H1 (cell line): ENCODE results near the gene ROBO2. TPM values are rescaled to one million over a fixed set of nuclear protein-coding genes. Genes with fewer than 3 reads are reported as not detected.

Experiments
- CTCF ChIA-PET: fragments of 300-600 bp; sonication (Branson Sonifier 250); formaldehyde crosslinking; loops from one replicate; lab custom pipeline; 2021; ENCODE audit not compliant: partially characterized antibody; lab: Charles Lee
- POLR2A ChIA-PET: fragments of 300-600 bp; sonication (Branson Sonifier 250); formaldehyde crosslinking; loops from one replicate; lab custom pipeline; 2021; ENCODE audit warnings: inconsistent platforms; ENCODE audit not compliant: partially characterized antibody; lab: Charles Lee
- DNase-seq, 2 experiments: peaks; one replicate each; pipeline versions ENCODE4 v3.0.0 to v3.0.0-alpha.2; 2010 to 2022; ENCODE audit warnings: low spot score in 2 of 2, low read depth in 1 of 2, mixed read lengths in 1 of 2
- FAIRE-seq: peaks from 2 replicates; lab custom pipeline; 2011; peaks lifted over from hg19 to GRCh38; lab: Jason Lieb, UNC
- H2AFZ ChIP-seq: 2 replicates; pipeline ENCODE4 v1.8.1; 2012; ENCODE audit warnings: low read length, inconsistent platforms
- H2AK5ac ChIP-seq: 2 replicates; pipeline ENCODE4 v1.6.1; 2013; ENCODE audit warnings: low read depth, low read length
- H2BK120ac ChIP-seq: replicated peaks from 2 replicates; pipeline ENCODE3; 2013; ENCODE audit warnings: low read depth, low read length, inconsistent platforms
- H2BK12ac ChIP-seq: 2 replicates; pipeline ENCODE4 v1.6.1; 2013; ENCODE audit warnings: low read depth, low read length
- H2BK15ac ChIP-seq: 2 replicates; pipeline ENCODE4 v1.6.1; 2013; ENCODE audit warnings: low read length
- H2BK20ac ChIP-seq: 2 replicates; pipeline ENCODE4 v1.6.1; 2013; ENCODE audit warnings: low read length
- H2BK5ac ChIP-seq: 2 replicates; pipeline ENCODE4 v1.6.1; 2013; ENCODE audit warnings: low read depth, low read length
- H3K14ac ChIP-seq: 2 replicates; pipeline ENCODE4 v1.6.1; 2013; ENCODE audit warnings: inconsistent platforms; ENCODE audit not compliant: insufficient read length
- H3K18ac ChIP-seq: 2 replicates; pipeline ENCODE4 v1.6.1; 2013; ENCODE audit warnings: low read length; ENCODE audit errors: extremely low read depth
- H3K23ac ChIP-seq: 2 replicates; pipeline ENCODE4 v1.6.1; 2013; ENCODE audit warnings: inconsistent platforms; ENCODE audit not compliant: insufficient read length
- H3K23me2 ChIP-seq: 2 replicates; pipeline ENCODE4 v1.6.1; 2013; ENCODE audit warnings: low read depth, low read length
- H3K27ac ChIP-seq: 2 replicates; pipeline ENCODE4 v1.6.1; 2011; ENCODE audit warnings: low read depth, low read length, inconsistent platforms
- H3K27me3 ChIP-seq, 4 experiments: replicated peaks in 1 of 4; 1 replicate in 1 of 4; 2 replicates in 3 of 4; pipeline versions ENCODE4 v1.6.1 to v1.8.1; 2011 to 2013; ENCODE audit warnings: low read length in 3 of 4, mild to moderate bottlenecking in 3 of 4, inconsistent platforms in 2 of 4, mixed read lengths in 2 of 4, moderate library complexity in 1 of 4; ENCODE audit not compliant: control insufficient read depth in 3 of 4, insufficient read depth in 3 of 4; ENCODE audit errors: extremely low read depth in 1 of 4
- H3K36me3 ChIP-seq, 4 experiments: 2 replicates each; pipeline versions ENCODE4 v1.6.1 to v1.8.1; 2011 to 2013; ENCODE audit warnings: mild to moderate bottlenecking in 4 of 4, low read length in 3 of 4, moderate library complexity in 2 of 4, control low read depth in 1 of 4, inconsistent platforms in 1 of 4; ENCODE audit not compliant: insufficient read depth in 4 of 4, control insufficient read depth in 2 of 4
- H3K4ac ChIP-seq: replicated peaks from 2 replicates; pipeline ENCODE3; 2013; ENCODE audit warnings: low read length, low read depth, mixed read lengths, inconsistent platforms; ENCODE audit not compliant: insufficient read length
- H3K4me1 ChIP-seq, 4 experiments: replicated peaks in 1 of 4; 1 replicate in 1 of 4; 2 replicates in 3 of 4; pipeline versions ENCODE4 v1.6.1 to v1.8.1; 2011 to 2013; ENCODE audit warnings: low read length in 3 of 4, inconsistent platforms in 2 of 4, mixed read lengths in 1 of 4; ENCODE audit not compliant: insufficient read depth in 4 of 4, control insufficient read depth in 3 of 4
- H3K4me2 ChIP-seq, 2 experiments: 2 replicates each; pipeline versions ENCODE4 v1.6.1 to v1.8.1; 2011 to 2013; ENCODE audit warnings: low read depth in 2 of 2, low read length in 2 of 2, control low read depth in 1 of 2, inconsistent platforms in 1 of 2, mild to moderate bottlenecking in 1 of 2; ENCODE audit not compliant: insufficient read depth in 1 of 2
- H3K4me3 ChIP-seq, 4 experiments: fragments of 200-600, 300-600 bp in 1 of 4; sonication (generic), shearing (Covaris generic), sonication (Bioruptor Twin) in 1 of 4; 2 replicates each; pipeline versions ENCODE4 v1.5.1 to v1.8.1; 2011 to 2016; ENCODE audit warnings: low read length in 4 of 4, low read depth in 3 of 4, control low read depth in 2 of 4, inconsistent platforms in 2 of 4, mild to moderate bottlenecking in 2 of 4, mixed read lengths in 1 of 4, moderate library complexity in 1 of 4; ENCODE audit not compliant: insufficient read depth in 2 of 4; ENCODE audit errors: extremely low read depth in 1 of 4
- H3K56ac ChIP-seq: replicated peaks from 2 replicates; pipeline ENCODE3; 2013; ENCODE audit warnings: low read depth, mild to moderate bottlenecking, mixed read lengths, low read length, inconsistent platforms; ENCODE audit not compliant: insufficient read length
- H3K79me1 ChIP-seq: 2 replicates; pipeline ENCODE4 v1.6.1; 2013; ENCODE audit warnings: low read depth, low read length, control low read depth
- H3K79me2 ChIP-seq, 2 experiments: 2 replicates each; pipeline versions ENCODE4 v1.6.1 to v1.8.1; 2012 to 2013; ENCODE audit warnings: low read length in 2 of 2, mild to moderate bottlenecking in 2 of 2, inconsistent platforms in 1 of 2; ENCODE audit not compliant: insufficient read depth in 2 of 2, control insufficient read depth in 1 of 2
- H3K9ac ChIP-seq, 4 experiments: replicated peaks in 1 of 4; 1 replicate in 1 of 4; 2 replicates in 3 of 4; pipeline versions ENCODE4 v1.6.1 to v1.8.1; 2011 to 2013; ENCODE audit warnings: low read depth in 3 of 4, low read length in 3 of 4, control low read depth in 2 of 4, mild to moderate bottlenecking in 2 of 4, moderate library complexity in 2 of 4, inconsistent platforms in 1 of 4; ENCODE audit errors: extremely low read depth in 1 of 4
- H3K9me3 ChIP-seq, 2 experiments: 2 replicates each; pipeline versions ENCODE4 v1.6.1 to v1.8.1; 2012 to 2013; ENCODE audit warnings: mild to moderate bottlenecking in 2 of 2, moderate library complexity in 2 of 2, control low read depth in 1 of 2, inconsistent platforms in 1 of 2, low read depth in 1 of 2, low read length in 1 of 2, mixed read lengths in 1 of 2; ENCODE audit not compliant: insufficient read depth in 2 of 2
- H4K20me1 ChIP-seq, 2 experiments: replicated peaks in 1 of 2; 2 replicates each; pipeline versions ENCODE3 to v1.8.1; 2011 to 2013; ENCODE audit warnings: inconsistent platforms in 2 of 2, low read length in 2 of 2, mild to moderate bottlenecking in 1 of 2; ENCODE audit not compliant: insufficient read depth in 2 of 2, control insufficient read depth in 1 of 2
- H4K5ac ChIP-seq: 2 replicates; pipeline ENCODE4 v1.6.1; 2013; ENCODE audit warnings: low read length, low read depth, mixed read lengths, inconsistent platforms; ENCODE audit not compliant: insufficient read length
- H4K8ac ChIP-seq: 2 replicates; pipeline ENCODE4 v1.8.0; 2013; ENCODE audit warnings: mild to moderate bottlenecking, moderate library complexity, low read length, inconsistent platforms; ENCODE audit not compliant: insufficient read depth; ENCODE audit errors: extremely low read depth
- H4K91ac ChIP-seq: replicated peaks from 2 replicates; pipeline ENCODE3; 2013; ENCODE audit warnings: low read length, mixed read lengths, inconsistent platforms; ENCODE audit not compliant: insufficient read length
- BRCA1 ChIP-seq: IDR thresholded peaks from 2 replicates; pipeline ENCODE4 v1.6.1; 2012; ENCODE audit warnings: low read depth, low read length, improper control_type of control experiment
- CTCF ChIP-seq, 3 experiments: IDR thresholded peaks; 1 replicate in 2 of 3; 2 replicates in 1 of 3; pipeline versions ENCODE4 v1.5.1 to v1.6.1; 2011; ENCODE audit warnings: low read length in 3 of 3, mild to moderate bottlenecking in 3 of 3, inconsistent platforms in 2 of 3, low read depth in 1 of 3, moderate library complexity in 1 of 3; ENCODE audit not compliant: insufficient read depth in 1 of 3; ENCODE audit errors: control extremely low read depth in 1 of 3
- GTF2F1 ChIP-seq: IDR thresholded peaks from 2 replicates; pipeline ENCODE4 v1.6.1; 2012; ENCODE audit warnings: low read depth, low read length, improper control_type of control experiment, borderline replicate concordance
- POLR2A ChIP-seq, 2 experiments: IDR thresholded peaks; 1 replicate in 1 of 2; 2 replicates in 1 of 2; pipeline ENCODE4 v1.6.1; 2011; ENCODE audit warnings: low read depth in 2 of 2, low read length in 2 of 2, mild to moderate bottlenecking in 2 of 2; ENCODE audit errors: control extremely low read depth in 1 of 2
- SIN3A ChIP-seq, 2 experiments: IDR thresholded peaks in 1 of 2; conservative IDR thresholded peaks in 1 of 2; 2 replicates each; pipeline ENCODE4 v1.6.1; 2011 to 2012; ENCODE audit warnings: low read length in 2 of 2, improper control_type of control experiment in 1 of 2, low read depth in 1 of 2, mild to moderate bottlenecking in 1 of 2
- SIRT6 ChIP-seq: IDR thresholded peaks from one replicate; pipeline ENCODE4 v1.7.1; 2012; ENCODE audit warnings: low read length, inconsistent platforms
- SP1 ChIP-seq: IDR thresholded peaks from 2 replicates; pipeline ENCODE4 v1.6.1; 2011; ENCODE audit warnings: low read depth, low read length
- SUZ12 ChIP-seq: fragments of 200-600 bp; sonication (generic); IDR thresholded peaks from 2 replicates; pipeline ENCODE4 v1.6.1; 2012; ENCODE audit warnings: mild to moderate bottlenecking, inconsistent platforms, low read length, moderate library complexity, mixed read lengths
- TBP ChIP-seq: IDR thresholded peaks from 2 replicates; pipeline ENCODE4 v1.6.1; 2011; ENCODE audit warnings: low read depth, low read length, improper control_type of control experiment
- WGBS, 2 experiments: shearing (Covaris generic) in 1 of 2; methylation state at CpG; one replicate each; pipeline versions ENCODE4 v1.1.6 to v1.1.7; 2013 to 2015; ENCODE audit warnings: low lambda C conversion rate in 2 of 2, mixed read lengths in 2 of 2, inconsistent platforms in 1 of 2, low coverage in 1 of 2, missing lambda C conversion rate in 1 of 2; ENCODE audit not compliant: insufficient replicate concordance in 2 of 2, insufficient coverage in 1 of 2, insufficient read length in 1 of 2; ENCODE audit errors: extremely low coverage in 1 of 2, missing lambda C conversion rate in 1 of 2; 5-methylcytosine and 5-hydroxymethylcytosine counted together
- polyA plus RNA-seq, 7 experiments: library from polyadenylated mRNA; depleted of rRNA in 3 of 7; stranded (reverse) in 5 of 7; unstranded in 2 of 7; fragments of >200 nt in 5 of 7; fragments of 200-250 nt in 2 of 7; gene quantifications; 1 replicate in 5 of 7; 2 replicates in 1 of 7; 4 replicates in 1 of 7; pipeline versions ENCODE4 v1.2.1 to v1.2.3, GENCODE V29; 2011 to 2013; ENCODE audit warnings: missing spikeins in 2 of 7, mixed read lengths in 2 of 7
- total RNA-seq: library from RNA; stranded (reverse); fragmentation: NEBNext Ultra II Directional; extraction: Animal tissue kit (Norgen Biotek cat#: 25700); gene quantifications from 2 replicates; pipeline ENCODE4 v1.2.1, GENCODE V29; 2021
- TF ChIP-seq, protein P1 (sequence below): IDR thresholded peaks from 2 replicates; pipeline ENCODE4 v1.6.1; 2012; ENCODE audit warnings: low read length, inconsistent platforms

The ROBO2 gene
- total and polyA plus RNA-seq, 2 of the 8 experiments (the other 6 are each of a cell fraction or from before 2014, with no cell fraction given) = 1.5 to 2.9 TPM

DNA sequence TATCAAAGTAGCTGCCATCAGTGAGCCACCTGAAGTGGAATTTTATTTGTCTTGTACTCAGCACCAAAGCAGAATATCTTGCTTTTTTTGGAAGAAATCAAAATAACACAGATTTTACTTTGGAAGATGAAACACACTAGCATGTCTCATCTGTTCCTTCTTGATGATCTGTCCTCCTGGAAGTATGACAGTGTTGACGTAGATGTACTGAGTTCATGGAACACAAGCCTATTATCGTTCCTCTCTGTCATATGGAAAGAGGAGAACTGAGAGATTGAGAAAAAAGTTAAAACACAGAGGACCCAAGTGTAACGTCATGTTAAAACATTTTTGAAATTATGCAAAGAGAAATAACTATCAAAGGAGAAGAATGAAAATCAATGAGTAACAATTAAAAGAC lies 340.2 kb downstream of the ROBO2 start:
- CTCF ChIA-PET = no interaction called here
- POLR2A ChIA-PET = no interaction called here
- Histone ChIP-seq H2BK15ac (no peak overlapping the region), H3K4me2 (no peak overlapping the region), H3K79me1 (no peaks in the 10 kb centered on the region), H4K5ac (no peak overlapping the region), H2AFZ (0 out of 2 replicates have a peak overlapping the region, but pooled peaks have one; percentile 50), H3K14ac (no peak overlapping the region), H2BK20ac (no peak overlapping the region), H3K79me2 (no peaks in the 10 kb centered on the region), H3K4me1 (no peaks in the 10 kb centered on the region; a peak in 1 of 7 replicates), H2BK120ac (no peak overlapping the region), H3K27me3 (no peaks in the 10 kb centered on the region), H3K23me2 (no peaks in the 10 kb centered on the region), H2AK5ac (no peak overlapping the region), H4K8ac (no peak overlapping the region), H3K36me3 (no peaks in the 10 kb centered on the region), H3K4ac (no peak overlapping the region), H4K20me1 (no peaks in the 10 kb centered on the region), H2BK5ac (no peak overlapping the region), H2BK12ac (no peak overlapping the region), H3K9me3 (no peaks in the 10 kb centered on the region), H3K9ac (no peak overlapping the region), H3K27ac (no peak overlapping the region), H4K91ac (no peak overlapping the region), H3K4me3 (no peak overlapping the region), H3K23ac (no peak overlapping the region), H3K18ac (no peak overlapping the region), H3K56ac (no peak overlapping the region)
- WGBS, 2 experiments = 85% methylated on average over 3 of the region's 3 CpGs; no CpG with 5 or more reads in 1 of the 2 experiments
- FAIRE-seq = no peak
- TF ChIP-seq CTCF (IDR thresholded peaks at IDR 0.05; ENCODE audit: control extremely low read depth in 1 of 3, insufficient read depth in 1 of 3, low read depth in 1 of 3, low read length in 3 of 3) (no peak), GTF2F1 (no peak), SUZ12 (no peak), SP1 (no peak), POLR2A (IDR thresholded peaks at IDR 0.05; ENCODE audit: control extremely low read depth in 1 of 2, low read depth in 2 of 2, low read length in 2 of 2) (no peak), SIN3A (conservative IDR thresholded peaks at IDR 0.05 in 1 of 2, IDR thresholded peaks at IDR 0.05 in 1 of 2; ENCODE audit: low read depth in 1 of 2, low read length in 2 of 2) (no peak), TBP (no peak), SIRT6 (no peak), BRCA1 (no peak)
- TF ChIP-seq, protein P1, sequence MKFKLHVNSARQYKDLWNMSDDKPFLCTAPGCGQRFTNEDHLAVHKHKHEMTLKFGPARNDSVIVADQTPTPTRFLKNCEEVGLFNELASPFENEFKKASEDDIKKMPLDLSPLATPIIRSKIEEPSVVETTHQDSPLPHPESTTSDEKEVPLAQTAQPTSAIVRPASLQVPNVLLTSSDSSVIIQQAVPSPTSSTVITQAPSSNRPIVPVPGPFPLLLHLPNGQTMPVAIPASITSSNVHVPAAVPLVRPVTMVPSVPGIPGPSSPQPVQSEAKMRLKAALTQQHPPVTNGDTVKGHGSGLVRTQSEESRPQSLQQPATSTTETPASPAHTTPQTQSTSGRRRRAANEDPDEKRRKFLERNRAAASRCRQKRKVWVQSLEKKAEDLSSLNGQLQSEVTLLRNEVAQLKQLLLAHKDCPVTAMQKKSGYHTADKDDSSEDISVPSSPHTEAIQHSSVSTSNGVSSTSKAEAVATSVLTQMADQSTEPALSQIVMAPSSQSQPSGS = no peak
- DNase-seq = no peak
